ENCODE measurements around the gene OR1D5. TPM values are rescaled to one million over a fixed set of nuclear protein-coding genes. Genes with fewer than 3 reads are reported as not detected.

OR1D5 gene
- total and polyA plus RNA-seq, 2 of the 8 experiments (the other 6 are each of a cell fraction or from before 2014, with no cell fraction given), result not detected

DNA sequence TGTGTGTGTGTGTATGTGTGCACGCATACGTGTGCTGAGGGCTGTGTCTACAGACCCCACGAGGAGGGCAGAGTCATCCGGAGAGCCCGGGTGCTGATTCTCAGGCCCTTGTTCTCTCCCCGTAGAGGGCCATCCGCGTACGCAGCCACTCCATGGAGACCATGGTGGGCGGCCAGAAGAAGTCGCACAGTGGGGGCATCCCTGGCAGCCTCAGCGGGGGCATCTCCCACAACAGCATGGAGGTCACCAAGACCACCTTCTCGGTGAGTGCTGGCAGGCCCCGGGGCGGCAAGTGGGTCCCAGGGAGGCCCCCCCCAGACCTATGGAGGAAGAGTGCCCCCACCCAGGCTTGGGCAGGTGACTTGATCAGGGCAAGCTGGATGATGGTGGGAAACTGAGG is 45.5 kb downstream of the OR1D5 start:
- no peak overlapping the region for H2BK20ac ChIP-seq (ENCODE audit: low read length)
- 97% methylated on average over 15 of the region's 15 CpGs; no CpG with 5 or more reads in 1 of the 2 experiments for WGBS, 2 experiments (ENCODE audit: extremely low coverage in 1 of 2, insufficient coverage in 1 of 2, insufficient read length in 1 of 2, insufficient replicate concordance in 2 of 2, low coverage in 1 of 2, low lambda C conversion rate in 2 of 2, missing lambda C conversion rate in 1 of 2)
- no peak overlapping the region for H3K56ac ChIP-seq (replicated peaks; ENCODE audit: insufficient read length, low read depth, low read length)
- H2BK5ac ChIP-seq (ENCODE audit: low read depth, low read length), result no peak overlapping the region
- no peak overlapping the region for H3K4me3 ChIP-seq (ENCODE audit: extremely low read depth in 1 of 4, insufficient read depth in 2 of 4, low read depth in 3 of 4, low read length in 4 of 4)
- peaks cover 0 to 21% (median 12%) of the 10 kb centered on the region in 4 experiments; a peak in 6 of 8 replicates for H3K36me3 ChIP-seq (ENCODE audit: control insufficient read depth in 2 of 4, insufficient read depth in 4 of 4, low read length in 3 of 4)
- DNase-seq (ENCODE audit: low read depth in 1 of 2, low spot score in 2 of 2) (no peak), FAIRE-seq (no peak)
- H3K27me3 ChIP-seq (replicated peaks in 1 of 4; ENCODE audit: control insufficient read depth in 3 of 4, extremely low read depth in 1 of 4, insufficient read depth in 3 of 4, low read length in 3 of 4), result no peaks in the 10 kb centered on the region
- no peak overlapping the region for H3K4me2 ChIP-seq (ENCODE audit: insufficient read depth in 1 of 2, low read depth in 2 of 2, low read length in 2 of 2)
- peak overlapping the region; percentile 62; the same call in 1 of the 2 replicates for H4K8ac ChIP-seq (ENCODE audit: extremely low read depth, insufficient read depth, low read length)
- H2AFZ ChIP-seq (ENCODE audit: low read length), result no peak overlapping the region
- H3K14ac ChIP-seq (ENCODE audit: insufficient read length), result no peak overlapping the region
- peaks cover 0 to 2% of the 10 kb centered on the region in 2 experiments for H4K20me1 ChIP-seq (replicated peaks in 1 of 2; ENCODE audit: control insufficient read depth in 1 of 2, insufficient read depth in 2 of 2, low read length in 2 of 2)
- TF ChIP-seq GTF2F1 (IDR thresholded peaks at IDR 0.05; ENCODE audit: borderline replicate concordance, low read depth, low read length), result no peak
- TF ChIP-seq JUN (IDR thresholded peaks at IDR 0.05; ENCODE audit: low read depth, low read length), result no peak
- no peak for TF ChIP-seq RBBP5 (IDR thresholded peaks at IDR 0.05; ENCODE audit: borderline replicate concordance, low read depth, low read length)
- no peak for TF ChIP-seq SRF (IDR thresholded peaks at IDR 0.05; ENCODE audit: low read depth, low read length)
- TF ChIP-seq, protein P1, sequence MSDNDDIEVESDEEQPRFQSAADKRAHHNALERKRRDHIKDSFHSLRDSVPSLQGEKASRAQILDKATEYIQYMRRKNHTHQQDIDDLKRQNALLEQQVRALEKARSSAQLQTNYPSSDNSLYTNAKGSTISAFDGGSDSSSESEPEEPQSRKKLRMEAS (IDR thresholded peaks at IDR 0.05), result no peak
- TF ChIP-seq KDM4A (IDR thresholded peaks at IDR 0.05; ENCODE audit: low read depth, low read length, severe bottlenecking), result no peak
- no peak for TF ChIP-seq E2F6 (IDR thresholded peaks at IDR 0.05)
- TF ChIP-seq NANOG (IDR thresholded peaks at IDR 0.05; ENCODE audit: insufficient read depth, low read depth, low read length, poor library complexity, severe bottlenecking), result no peak
- H2BK15ac ChIP-seq (ENCODE audit: low read length), result no peak overlapping the region
- H2BK12ac ChIP-seq (ENCODE audit: low read depth, low read length), result no peak overlapping the region
- ChIA-PET POLR2A (ENCODE audit: partially characterized antibody) (no interaction called here), CTCF (ENCODE audit: partially characterized antibody) (no interaction called here)
- H3K79me1 ChIP-seq (ENCODE audit: low read depth, low read length), result no peaks in the 10 kb centered on the region
- no peak overlapping the region for H3K4ac ChIP-seq (replicated peaks; ENCODE audit: insufficient read length, low read depth, low read length)
- no peak overlapping the region for H3K27ac ChIP-seq (ENCODE audit: low read depth, low read length)
- H4K5ac ChIP-seq (ENCODE audit: insufficient read length, low read depth, low read length), result no peak overlapping the region
- no peaks in the 10 kb centered on the region for H3K4me1 ChIP-seq (replicated peaks in 1 of 4; ENCODE audit: control insufficient read depth in 3 of 4, insufficient read depth in 4 of 4, low read length in 3 of 4)
- no peaks in the 10 kb centered on the region for H3K79me2 ChIP-seq (ENCODE audit: control insufficient read depth in 1 of 2, insufficient read depth in 2 of 2, low read length in 2 of 2)
- H3K23me2 ChIP-seq (ENCODE audit: low read depth, low read length), result no peaks in the 10 kb centered on the region
- H3K9me3 ChIP-seq (ENCODE audit: insufficient read depth in 2 of 2, low read depth in 1 of 2, low read length in 1 of 2), result peaks cover 3% of the 10 kb centered on the region in 2 experiments; a peak in 1 of 4 replicates
- H2BK120ac ChIP-seq (replicated peaks; ENCODE audit: low read depth, low read length), result no peak overlapping the region
- H3K18ac ChIP-seq (ENCODE audit: extremely low read depth, low read length), result no peak overlapping the region
- H3K9ac ChIP-seq (replicated peaks in 1 of 4; ENCODE audit: extremely low read depth in 1 of 4, low read depth in 3 of 4, low read length in 3 of 4), result no peak overlapping the region
- no peak overlapping the region for H4K91ac ChIP-seq (replicated peaks; ENCODE audit: insufficient read length, low read length)
- H3K23ac ChIP-seq (ENCODE audit: insufficient read length), result no peak overlapping the region
- H2AK5ac ChIP-seq (ENCODE audit: low read depth, low read length), result no peak overlapping the region
